Astrocyte (in vitro differentiated cells and primary cell): ENCODE measurements around the gene CACNG6.

Experiments
- EZH2 ChIP-seq: IDR thresholded peaks from 2 replicates; pipeline ENCODE4 v1.6.1; 2012; ENCODE audit warnings: mild to moderate bottlenecking, low read length, inconsistent platforms; ENCODE audit not compliant: insufficient read depth
- TF ChIP-seq, protein P1 (sequence below): IDR thresholded peaks from 2 replicates; pipeline ENCODE4 v1.5.1; 2011; ENCODE audit warnings: low read depth, mild to moderate bottlenecking, inconsistent platforms, low read length, moderate library complexity; ENCODE audit not compliant: insufficient read depth

DNA sequence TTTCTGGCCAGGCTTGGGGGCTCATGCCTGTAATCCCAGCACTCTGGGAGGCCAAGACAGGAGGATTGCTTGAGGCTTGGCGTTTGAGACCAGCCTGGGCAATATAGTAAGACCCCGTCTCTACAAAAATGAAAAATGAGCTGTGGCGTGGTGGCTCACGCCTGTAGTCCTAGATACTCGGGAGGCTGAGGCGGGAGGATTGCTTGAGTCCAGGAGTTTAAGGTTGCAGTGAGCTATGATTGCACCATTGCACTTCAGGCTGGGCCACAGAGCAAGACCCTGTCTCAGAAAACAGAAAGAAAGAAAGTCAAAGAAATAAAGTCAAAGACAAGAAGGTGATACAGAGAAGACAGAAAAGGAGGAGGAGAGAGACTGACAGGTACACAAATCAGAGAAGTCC, 2.5 kb upstream of the CACNG6 start:
- TF ChIP-seq, protein P1, sequence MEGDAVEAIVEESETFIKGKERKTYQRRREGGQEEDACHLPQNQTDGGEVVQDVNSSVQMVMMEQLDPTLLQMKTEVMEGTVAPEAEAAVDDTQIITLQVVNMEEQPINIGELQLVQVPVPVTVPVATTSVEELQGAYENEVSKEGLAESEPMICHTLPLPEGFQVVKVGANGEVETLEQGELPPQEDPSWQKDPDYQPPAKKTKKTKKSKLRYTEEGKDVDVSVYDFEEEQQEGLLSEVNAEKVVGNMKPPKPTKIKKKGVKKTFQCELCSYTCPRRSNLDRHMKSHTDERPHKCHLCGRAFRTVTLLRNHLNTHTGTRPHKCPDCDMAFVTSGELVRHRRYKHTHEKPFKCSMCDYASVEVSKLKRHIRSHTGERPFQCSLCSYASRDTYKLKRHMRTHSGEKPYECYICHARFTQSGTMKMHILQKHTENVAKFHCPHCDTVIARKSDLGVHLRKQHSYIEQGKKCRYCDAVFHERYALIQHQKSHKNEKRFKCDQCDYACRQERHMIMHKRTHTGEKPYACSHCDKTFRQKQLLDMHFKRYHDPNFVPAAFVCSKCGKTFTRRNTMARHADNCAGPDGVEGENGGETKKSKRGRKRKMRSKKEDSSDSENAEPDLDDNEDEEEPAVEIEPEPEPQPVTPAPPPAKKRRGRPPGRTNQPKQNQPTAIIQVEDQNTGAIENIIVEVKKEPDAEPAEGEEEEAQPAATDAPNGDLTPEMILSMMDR, result no peak
- no peak for TF ChIP-seq EZH2
